Activated CD8-positive, alpha-beta memory T cell treated with anti-CD3 and anti-CD28 coated beads, Interleukin-2, amount 50 U/mL, for 24 hours (primary cell): ENCODE data around the gene BRAT1.
"Not testable (repeated sequence)": the region's sequence is repeated elsewhere in the genome, so short reads cannot be mapped to it uniquely, and the experiment has no call there.

Experiments used
- DNase-seq: peaks from one replicate; pipeline ENCODE4 v3.0.0-alpha.2; 2020; ENCODE audit errors: extremely low read depth

Gene BRAT1

GRCh38 chr7:2537981-2538851 lies 17.1 kb downstream of the BRAT1 start:
- no peak for DNase-seq

- DNase-seq = not testable (repeated sequence)
These were observed 19.3 kb downstream of the BRAT1 start for GRCh38 chr7:2535872-2536627.

GRCh38 chr7:2534214-2534613 lies 21.1 kb downstream of the BRAT1 start:
- DNase-seq = not testable (repeated sequence)

- DNase-seq = not testable (repeated sequence)
These were observed 21.8 kb downstream of the BRAT1 start for GRCh38 chr7:2533566-2533965.

GRCh38 chr7:2532816-2533215 lies 22.5 kb downstream of the BRAT1 start:
- not testable (repeated sequence) for DNase-seq

GRCh38 chr7:2532199-2532772 lies 23.0 kb downstream of the BRAT1 start:
- not testable (repeated sequence) for DNase-seq

- DNase-seq = not testable (repeated sequence)
These were observed 23.6 kb downstream of the BRAT1 start for GRCh38 chr7:2531796-2532110.

- DNase-seq = not testable (repeated sequence)
These were observed 24.1 kb downstream of the BRAT1 start for GRCh38 chr7:2530994-2531795.

GRCh38 chr7:2530071-2530987 lies 25.0 kb downstream of the BRAT1 start:
- DNase-seq = no peak

GRCh38 chr7:2529161-2530070 lies 25.9 kb downstream of the BRAT1 start:
- DNase-seq = no peak

- DNase-seq = no peak
These were observed 26.7 kb downstream of the BRAT1 start for GRCh38 chr7:2528481-2529095.

- DNase-seq = no peak
These were observed 27.5 kb downstream of the BRAT1 start for GRCh38 chr7:2527505-2528467.

- no peak for DNase-seq
These were observed 28.4 kb downstream of the BRAT1 start for GRCh38 chr7:2526659-2527504.

GRCh38 chr7:2525658-2526630 lies 29.4 kb downstream of the BRAT1 start:
- DNase-seq = no peak

GRCh38 chr7:2524808-2525657 lies 30.3 kb downstream of the BRAT1 start:
- no peak for DNase-seq
